Esophagus (tissue), 2 donors: Measurements from ENCODE around the gene VAV2. TPM values are rescaled to one million over a fixed set of nuclear protein-coding genes. Genes with fewer than 3 reads are reported as not detected.

Source experiments
- H3K27ac ChIP-seq, 2 donors: one replicate each; pipeline ENCODE4 v1.5.1; 2013; ENCODE audit warnings: low read depth in 2 of 2, mild to moderate bottlenecking in 2 of 2, inconsistent platforms in 1 of 2, low read length in 1 of 2, moderate library complexity in 1 of 2
- H3K27me3 ChIP-seq, 2 donors: one replicate each; pipeline ENCODE4 v1.6.1; 2013; ENCODE audit warnings: low read length in 2 of 2, control low read depth in 1 of 2, mild to moderate bottlenecking in 1 of 2; ENCODE audit not compliant: insufficient read depth in 2 of 2, control insufficient read depth in 1 of 2
- H3K36me3 ChIP-seq, 2 donors: one replicate each; pipeline ENCODE4 v1.6.1; 2013; ENCODE audit warnings: low read length in 1 of 2; ENCODE audit not compliant: control insufficient read depth in 2 of 2, insufficient read depth in 2 of 2
- H3K4me1 ChIP-seq, 2 donors: one replicate each; pipeline ENCODE4 v1.6.1; 2013; ENCODE audit warnings: low read length in 1 of 2; ENCODE audit not compliant: control insufficient read depth in 2 of 2, insufficient read depth in 2 of 2
- H3K4me3 ChIP-seq, 2 donors: one replicate each; pipeline ENCODE4 v1.5.1; 2013; ENCODE audit warnings: low read length in 2 of 2, mild to moderate bottlenecking in 2 of 2, low read depth in 1 of 2, moderate library complexity in 1 of 2
- H3K9me3 ChIP-seq, 2 donors: one replicate each; pipeline ENCODE4 v1.6.1; 2013; ENCODE audit warnings: mild to moderate bottlenecking in 2 of 2, low read depth in 1 of 2, low read length in 1 of 2, moderate library complexity in 1 of 2; ENCODE audit not compliant: control insufficient read depth in 2 of 2, insufficient read depth in 1 of 2
- WGBS, 2 donors: extraction: QIAGEN DNeasy Blood & Tissue Kit; methylation state at CpG; one replicate each; pipeline ENCODE4 v1.1.7; 2013; 5-methylcytosine and 5-hydroxymethylcytosine counted together
- polyA plus RNA-seq, 2 donors: library from polyadenylated mRNA; stranded (reverse); fragments of 200-250 nt; gene quantifications; one replicate each; pipeline ENCODE4 v1.2.3, GENCODE V29; 2013
- donor health status: healthy with polysubstance abuse.
- donor health status: Bipolar disorder and iron deficiency.

The VAV2 gene
- polyA plus RNA-seq, 2 donors, result 4.8 to 5.0 TPM

GRCh38 chr9:134027561-134027960, 35.4 kb upstream of the VAV2 start:
- WGBS, 2 donors, result 90 to 91% methylated on average over 7 of the region's 7 CpGs
- Histone ChIP-seq H3K36me3 (peaks cover 2 to 6% of the 10 kb centered on the region in 2 donors), H3K4me1 (peaks cover 0 to 8% of the 10 kb centered on the region in 2 donors), H3K27ac (no peak overlapping the region), H3K9me3 (no peaks in the 10 kb centered on the region), H3K27me3 (no peaks in the 10 kb centered on the region), H3K4me3 (no peak overlapping the region)

- 89 to 91% methylated on average over 8 of the region's 8 CpGs for WGBS, 2 donors
- H3K4me1 ChIP-seq, result peaks cover 0 to 8% of the 10 kb centered on the region in 2 donors
Measured at GRCh38 chr9:134026981-134027380, 34.9 kb upstream of the VAV2 start.

GRCh38 chr9:134026581-134026980, 34.5 kb upstream of the VAV2 start:
- H3K27me3 ChIP-seq, result no peaks in the 10 kb centered on the region
- H3K4me1 ChIP-seq, result peaks cover 0 to 8% of the 10 kb centered on the region in 2 donors
- no peaks in the 10 kb centered on the region for H3K9me3 ChIP-seq
- H3K4me3 ChIP-seq, result no peak overlapping the region
- no peak overlapping the region for H3K27ac ChIP-seq
- H3K36me3 ChIP-seq, result peaks cover 0 to 2% of the 10 kb centered on the region in 2 donors
- WGBS, 2 donors, result 84 to 86% methylated on average over 18 of the region's 18 CpGs

More at GRCh38 chr9:134026981-134027380, 34.9 kb upstream of the VAV2 start:
- no peak overlapping the region for H3K4me3 ChIP-seq
- H3K9me3 ChIP-seq, result no peaks in the 10 kb centered on the region
- no peaks in the 10 kb centered on the region for H3K27me3 ChIP-seq
- H3K36me3 ChIP-seq, result peaks cover 2 to 6% of the 10 kb centered on the region in 2 donors
- H3K27ac ChIP-seq, result no peak overlapping the region

- no peaks in the 10 kb centered on the region for H3K36me3 ChIP-seq
- peaks cover 0 to 8% of the 10 kb centered on the region in 2 donors for H3K4me1 ChIP-seq
- WGBS, 2 donors, result 11 to 12% methylated on average over 66 of the region's 66 CpGs
- H3K27ac ChIP-seq, result peak overlapping the region in 1 of 2 donors; percentile 66
- no peaks in the 10 kb centered on the region for H3K27me3 ChIP-seq
- no peaks in the 10 kb centered on the region for H3K9me3 ChIP-seq
- peak overlapping the region; percentile 69 to 70 for H3K4me3 ChIP-seq
Measured at GRCh38 chr9:134025606-134026541, 33.8 kb upstream of the VAV2 start.

GRCh38 chr9:134024828-134025605, 32.9 kb upstream of the VAV2 start, which contains the start of gene BRD3OS:
Gene BRD3OS, plus strand, starts transcription at chr9:134025481. Its CDS starts 1,267 bp downstream, at chr9:134026748.
- H3K36me3 ChIP-seq, result no peaks in the 10 kb centered on the region
- WGBS, 2 donors, result 1 to 2% methylated on average over 36 to 43 of the region's 43 CpGs
- H3K27ac ChIP-seq, result peak within 1 kb of the TSS in 1 of 2 donors; percentile 66

GRCh38 chr9:134024214-134024792, 32.2 kb upstream of the VAV2 start:
- no peaks in the 10 kb centered on the region for H3K9me3 ChIP-seq
- peaks cover 0 to 8% of the 10 kb centered on the region in 2 donors for H3K4me1 ChIP-seq
- no peaks in the 10 kb centered on the region for H3K36me3 ChIP-seq
- no peaks in the 10 kb centered on the region for H3K27me3 ChIP-seq
- H3K27ac ChIP-seq, result no peak overlapping the region
- 70 to 73% methylated on average over 4 of the region's 4 CpGs for WGBS, 2 donors
- no peak overlapping the region for H3K4me3 ChIP-seq

More at GRCh38 chr9:134024828-134025605, 32.9 kb upstream of the VAV2 start, which contains the start of gene BRD3OS:
- Histone ChIP-seq H3K27me3 (no peaks in the 10 kb centered on the region), H3K4me3 (peak within 1 kb of the TSS; percentile 69 to 70), H3K4me1 (peaks cover 0 to 8% of the 10 kb centered on the region in 2 donors), H3K9me3 (no peaks in the 10 kb centered on the region)

- H3K27ac ChIP-seq, result no peak overlapping the region
- no peaks in the 10 kb centered on the region for H3K4me1 ChIP-seq
- H3K27me3 ChIP-seq, result no peaks in the 10 kb centered on the region
- peaks cover 0 to 3% of the 10 kb centered on the region in 2 donors for H3K9me3 ChIP-seq
- H3K36me3 ChIP-seq, result no peaks in the 10 kb centered on the region
- H3K4me3 ChIP-seq, result no peak overlapping the region
- WGBS, 2 donors, result 90 to 94% methylated on average over 2 of the region's 2 CpGs
Measured at GRCh38 chr9:134014946-134015345, 22.8 kb upstream of the VAV2 start.

GRCh38 chr9:134011401-134011800, 19.3 kb upstream of the VAV2 start:
- Histone ChIP-seq H3K27ac (no peak overlapping the region), H3K4me1 (no peaks in the 10 kb centered on the region), H3K27me3 (no peaks in the 10 kb centered on the region), H3K4me3 (no peak overlapping the region), H3K9me3 (peaks cover 0 to 4% of the 10 kb centered on the region in 2 donors), H3K36me3 (no peaks in the 10 kb centered on the region)
- 74 to 79% methylated on average over 6 of the region's 6 CpGs for WGBS, 2 donors
